ENCODE data around the gene LRBA.
A peak's percentile ranks its signal among the peaks of the same experiment; 100 is the strongest.
"Not testable (repeated sequence)": the region's sequence is repeated elsewhere in the genome, so short reads cannot be mapped to it uniquely, and the experiment has no call there.

The LRBA gene

DNA sequence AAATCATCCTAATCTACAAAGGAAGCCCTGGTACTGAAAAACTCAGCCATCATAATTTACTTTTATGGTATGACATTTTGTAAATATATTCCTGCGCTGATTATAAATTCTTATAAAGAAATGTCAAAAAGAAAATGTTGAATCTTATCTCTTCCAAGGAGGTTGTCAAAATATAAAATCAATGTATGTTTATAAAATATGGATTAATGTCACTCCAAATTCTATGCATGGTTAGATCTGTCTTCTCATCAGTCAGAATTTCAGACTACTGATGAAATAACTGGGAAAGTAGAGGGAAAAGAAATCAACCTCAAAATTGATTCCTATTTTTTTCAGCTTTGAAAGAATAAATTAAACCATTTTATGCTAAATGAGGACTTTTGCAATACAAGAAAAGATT is 553.1 kb downstream of the LRBA start:
- DNase-seq: no peak

DNA sequence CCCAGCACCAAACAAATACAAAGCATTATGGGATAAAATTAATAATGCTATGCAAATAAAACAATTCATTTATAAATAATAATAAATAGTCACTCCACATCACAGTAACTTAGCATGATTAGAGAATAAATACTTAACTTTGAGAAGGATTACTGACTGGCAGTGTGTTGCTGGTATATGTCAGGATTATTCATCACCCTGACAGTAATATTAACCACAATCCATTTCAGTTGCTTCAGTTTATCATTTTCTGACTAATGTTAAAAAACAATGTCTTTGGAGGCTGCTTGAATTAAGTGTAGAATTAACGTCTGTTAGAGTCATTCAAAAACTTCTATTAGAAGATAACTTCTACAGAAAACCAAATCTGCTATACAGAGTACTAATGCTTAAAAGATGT is 557.3 kb downstream of the LRBA start:
- no peak for DNase-seq

DNA sequence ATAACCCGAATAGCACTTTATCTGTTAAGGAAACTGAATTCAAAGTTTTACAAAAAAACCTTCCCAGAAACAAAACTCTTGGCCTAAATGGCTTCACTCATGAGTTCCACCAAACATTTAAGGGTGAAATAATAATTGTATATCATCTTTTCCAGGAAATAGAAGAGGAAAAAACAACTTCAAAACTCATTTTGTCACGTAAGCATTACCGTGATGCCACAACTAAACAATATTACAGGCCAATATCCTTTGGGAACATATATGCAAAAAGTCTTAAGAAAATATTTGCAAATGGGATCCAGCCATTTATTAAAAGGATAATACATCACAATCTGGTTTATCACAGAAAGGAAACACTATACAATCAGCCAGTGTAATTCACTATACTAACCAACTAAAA is 563.2 kb downstream of the LRBA start:
- no peak for DNase-seq

DNA sequence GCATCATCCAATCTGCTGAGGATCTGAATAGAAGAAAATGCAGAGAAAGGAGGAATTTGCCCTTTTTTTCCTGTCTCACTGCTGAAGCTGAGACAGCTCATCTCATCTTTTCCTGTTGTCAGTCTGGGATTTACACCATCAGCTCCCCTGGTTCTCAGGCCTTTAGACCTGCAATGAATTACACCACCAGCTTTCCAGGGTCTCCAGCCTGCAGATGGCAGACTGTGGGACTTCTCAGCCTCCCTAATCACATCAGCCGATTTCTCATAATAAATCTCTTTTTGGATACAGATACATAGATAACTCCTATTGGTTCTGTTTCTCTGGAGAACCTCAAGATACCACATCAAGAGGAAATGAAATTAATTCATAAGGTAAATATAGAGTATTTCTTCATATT is 567.7 kb downstream of the LRBA start:
- DNase-seq: no peak

DNA sequence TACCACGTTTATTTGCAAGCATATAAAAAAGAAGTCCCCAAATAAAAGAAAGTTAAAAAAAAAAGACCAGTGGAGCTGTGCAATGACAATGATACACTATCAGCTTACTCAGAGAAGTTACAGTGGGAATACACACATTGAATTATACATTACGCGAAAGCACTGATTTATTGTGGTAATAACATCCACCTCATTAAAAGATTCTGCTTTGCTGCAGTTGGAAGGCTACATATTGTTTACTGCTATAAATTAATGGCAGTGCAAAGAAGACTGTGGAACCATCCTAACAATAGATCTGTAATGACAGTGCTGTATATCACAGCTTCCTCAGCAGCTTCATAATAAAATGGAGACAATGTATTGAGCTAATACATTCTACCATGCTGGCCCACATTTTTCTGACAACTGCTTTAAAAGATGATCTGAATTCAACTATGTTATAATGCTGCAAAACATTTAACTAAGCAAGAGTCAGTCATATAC is 575.6 kb downstream of the LRBA start:
- no peak for DNase-seq

DNA sequence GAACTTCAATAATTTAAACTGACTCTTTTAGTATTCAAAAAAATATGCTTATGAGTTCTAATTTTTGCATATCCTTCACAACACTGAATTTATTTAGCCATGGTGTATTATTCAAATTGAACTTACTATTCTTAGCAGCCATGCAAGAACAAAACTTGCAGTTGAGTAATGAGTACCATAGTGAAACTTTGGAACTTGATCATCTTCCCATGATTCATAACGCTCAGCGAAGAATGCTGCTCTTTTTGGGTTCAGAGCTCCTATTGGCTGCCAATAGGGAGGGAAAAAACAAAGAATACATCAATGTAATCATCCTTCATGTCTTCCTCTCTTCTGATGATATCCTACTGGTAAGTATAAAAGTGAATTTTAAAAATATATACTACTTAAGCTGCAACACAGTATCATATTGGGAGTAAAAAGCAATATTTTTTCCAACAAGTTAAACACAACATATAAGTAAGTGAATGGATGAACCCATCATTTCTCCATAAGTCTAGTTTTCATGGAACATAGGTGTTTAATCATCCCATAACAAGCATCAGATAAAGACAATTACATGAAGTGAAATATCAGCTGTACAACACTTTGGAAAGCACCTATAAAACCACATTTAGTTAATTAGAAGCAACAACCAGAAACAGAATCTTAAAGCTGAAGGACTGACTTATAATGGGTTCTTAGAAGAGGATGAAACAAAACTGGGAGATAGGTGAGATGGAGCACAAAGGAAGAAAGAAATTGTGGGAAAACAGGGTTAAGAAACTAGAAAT is 578.3 kb downstream of the LRBA start:
- DNase-seq: no peak

DNA sequence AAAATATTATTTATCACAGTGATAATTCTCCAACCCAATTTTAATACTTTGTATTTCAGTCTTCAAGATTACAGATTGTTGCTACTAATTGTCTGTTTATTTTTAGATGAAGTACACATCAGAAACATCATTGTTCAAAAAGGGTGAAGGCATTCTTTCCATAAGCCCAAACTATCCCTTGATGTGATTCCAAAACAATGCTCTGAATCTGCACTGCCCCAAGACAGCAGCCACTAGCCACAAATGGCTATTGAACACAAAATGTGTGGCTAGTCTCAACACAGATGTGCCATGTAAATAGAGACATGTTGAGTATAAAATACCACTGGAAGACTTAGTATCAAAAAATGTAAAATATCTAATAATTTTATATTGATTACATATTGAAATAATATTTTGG is 583.9 kb downstream of the LRBA start:
- DNase-seq: no peak

DNA sequence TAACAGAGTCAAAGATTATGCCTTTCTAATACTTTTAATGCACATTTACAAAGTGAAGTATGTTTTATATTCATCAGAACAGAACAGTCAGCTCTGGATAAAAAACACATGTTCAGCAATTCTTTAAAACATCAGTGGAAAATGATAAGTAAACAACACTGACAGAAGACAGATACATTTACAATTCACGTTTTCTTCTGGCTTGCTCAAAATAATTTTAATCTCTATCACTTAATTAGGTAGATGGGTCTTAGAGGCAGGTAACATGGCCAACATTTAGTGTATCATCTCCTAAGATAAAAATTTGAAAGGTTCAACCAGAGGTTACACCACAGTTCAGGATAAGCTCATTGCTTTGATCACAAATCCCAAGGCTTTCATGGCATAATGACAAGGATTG is 589.9 kb downstream of the LRBA start:
- DNase-seq: no peak

DNA sequence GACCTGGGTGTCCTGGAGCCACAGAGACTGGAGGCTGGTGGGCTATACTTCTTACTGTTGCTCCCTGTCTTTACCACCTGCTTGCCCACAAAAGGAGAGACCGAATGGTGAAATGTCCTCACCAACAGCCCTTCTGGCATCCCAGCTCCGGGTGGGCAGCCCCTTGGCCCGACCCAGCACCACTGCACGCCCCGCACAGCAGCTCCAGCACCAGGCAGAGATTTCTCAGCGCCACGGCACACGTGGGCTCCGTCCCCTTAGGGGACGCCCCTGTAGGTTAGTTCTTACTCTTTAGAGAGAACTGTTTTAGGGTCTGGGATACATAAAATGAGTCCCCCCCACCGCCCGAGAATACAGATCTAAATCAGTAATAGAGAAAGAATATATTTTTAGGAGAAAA is 591.6 kb downstream of the LRBA start:
- DNase-seq: no peak

DNA sequence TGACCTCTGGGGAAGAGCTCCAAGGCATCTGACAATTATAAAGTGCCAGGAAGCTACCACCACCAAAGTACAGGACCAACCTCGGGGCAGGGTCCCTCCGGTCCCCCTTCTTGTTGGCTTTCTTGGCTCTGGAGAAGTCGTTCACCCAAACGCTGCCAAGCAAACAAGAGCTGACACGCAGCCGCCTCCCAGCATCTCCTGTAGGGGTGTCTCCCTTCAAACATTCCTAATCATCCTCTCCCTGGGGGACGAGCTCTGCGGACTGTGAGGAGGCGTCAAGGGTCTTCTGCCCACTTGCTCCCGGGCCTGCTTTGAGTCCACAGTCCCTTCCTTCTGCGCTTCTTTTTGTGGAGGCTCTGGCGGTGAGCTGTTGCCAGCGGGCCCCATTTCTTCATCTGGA is 592.0 kb downstream of the LRBA start:
- no peak for DNase-seq

DNA sequence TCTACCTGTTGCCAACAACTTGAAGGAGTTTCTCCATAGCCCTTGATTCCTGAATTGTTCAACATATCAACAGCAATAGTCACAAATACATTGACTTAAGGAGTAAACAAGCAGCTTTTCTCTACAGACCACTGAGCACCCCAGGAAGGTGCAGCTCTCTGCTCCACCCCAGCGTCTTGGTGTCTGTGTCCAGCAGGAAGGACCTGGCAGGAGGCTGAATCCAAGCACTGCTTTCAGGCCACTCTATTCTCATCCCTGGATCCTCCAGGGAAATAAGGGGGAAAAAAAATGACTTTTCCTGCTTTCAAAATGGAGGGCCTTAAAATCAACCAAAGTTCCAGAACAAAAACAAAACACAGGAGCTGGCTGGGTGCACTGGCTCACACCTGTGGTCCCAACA is 593.5 kb downstream of the LRBA start:
- DNase-seq: no peak

DNA sequence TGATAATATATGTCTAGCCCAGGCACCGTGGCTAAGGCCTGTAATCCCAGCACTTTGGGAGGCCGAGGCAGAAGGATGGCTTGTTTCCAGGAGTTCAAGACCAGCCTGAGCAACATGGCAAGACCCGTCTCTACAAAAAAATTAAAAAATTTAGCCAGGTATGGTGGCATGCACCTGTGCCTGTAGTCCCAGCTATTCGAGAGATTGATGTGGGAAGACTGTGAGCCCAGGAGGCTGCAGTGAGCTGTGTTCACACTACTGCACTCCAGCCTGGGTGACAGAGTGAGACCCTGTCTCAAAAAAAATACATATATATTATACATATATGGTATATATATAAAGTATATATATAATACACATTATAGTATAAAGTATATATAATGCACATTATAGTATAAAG is 595.1 kb downstream of the LRBA start:
- DNase-seq: no peak

DNA sequence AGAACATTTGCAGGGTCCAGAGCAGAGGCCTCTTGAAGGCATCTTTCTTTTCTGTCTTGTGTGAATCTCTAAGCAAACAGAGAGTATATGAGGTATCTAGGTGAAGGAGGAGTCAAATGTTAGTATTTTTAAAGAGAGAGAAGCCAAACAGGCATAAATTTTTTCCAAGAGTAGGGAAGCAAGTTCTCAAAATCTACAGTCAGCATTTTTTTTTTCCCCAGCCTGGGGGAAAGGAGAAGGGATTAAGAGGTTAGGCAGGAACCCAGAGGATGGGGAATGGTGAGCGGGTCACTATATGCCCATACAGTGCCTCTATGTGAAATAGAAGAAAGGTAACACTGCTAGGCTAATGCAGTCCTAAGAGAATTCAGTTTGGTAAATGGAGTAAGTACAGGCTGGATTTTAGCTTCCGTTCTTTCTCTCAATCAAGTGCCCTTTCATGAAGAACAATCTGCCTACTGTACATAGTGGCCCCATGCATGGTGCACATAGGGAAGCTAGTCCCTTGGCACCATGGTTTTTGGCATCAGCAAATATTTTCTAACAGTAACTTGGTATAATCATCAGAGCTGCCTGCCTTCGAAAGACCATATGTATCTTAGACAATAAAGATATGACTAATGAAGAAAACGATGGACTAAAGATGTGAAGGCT is 596.2 kb downstream of the LRBA start:
- DNase-seq: no peak

DNA sequence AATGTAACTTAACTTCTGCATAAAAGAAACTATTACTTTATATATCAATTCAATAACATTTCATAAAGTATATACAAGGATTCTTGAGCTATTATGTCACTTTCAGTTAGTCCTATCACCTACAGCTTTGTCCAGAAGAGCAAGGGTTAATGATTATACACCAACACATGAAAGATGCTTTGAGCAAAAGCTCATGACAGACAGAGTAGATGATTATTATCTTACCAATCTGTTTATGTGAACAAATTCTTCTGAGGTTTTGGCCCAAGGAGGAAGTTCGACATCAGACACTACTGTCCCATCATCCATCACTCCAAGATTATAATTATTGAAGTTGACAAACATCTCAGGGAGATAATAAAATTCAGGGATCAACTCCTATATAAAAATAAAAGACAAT is 599.9 kb downstream of the LRBA start:
- no peak for DNase-seq

DNA sequence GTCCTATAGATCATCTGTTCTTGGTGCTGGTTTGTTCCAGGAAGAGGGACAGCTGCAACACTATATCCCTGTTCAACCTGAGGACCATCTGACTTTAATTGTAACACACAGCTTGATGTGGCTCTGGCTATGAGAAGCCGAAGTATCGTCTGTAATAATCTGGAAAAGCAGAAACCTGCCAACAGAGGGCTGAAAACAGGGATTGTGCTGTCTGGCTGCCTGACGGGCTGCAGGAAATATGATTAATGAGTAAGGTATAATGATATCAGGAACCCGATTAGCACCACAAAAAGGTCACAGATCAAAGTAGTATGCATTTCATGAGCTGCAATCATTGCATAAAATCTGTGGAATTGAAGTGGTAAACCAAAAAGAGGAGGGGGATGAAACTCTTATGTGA is 603.6 kb downstream of the LRBA start:
- DNase-seq: no peak

DNA sequence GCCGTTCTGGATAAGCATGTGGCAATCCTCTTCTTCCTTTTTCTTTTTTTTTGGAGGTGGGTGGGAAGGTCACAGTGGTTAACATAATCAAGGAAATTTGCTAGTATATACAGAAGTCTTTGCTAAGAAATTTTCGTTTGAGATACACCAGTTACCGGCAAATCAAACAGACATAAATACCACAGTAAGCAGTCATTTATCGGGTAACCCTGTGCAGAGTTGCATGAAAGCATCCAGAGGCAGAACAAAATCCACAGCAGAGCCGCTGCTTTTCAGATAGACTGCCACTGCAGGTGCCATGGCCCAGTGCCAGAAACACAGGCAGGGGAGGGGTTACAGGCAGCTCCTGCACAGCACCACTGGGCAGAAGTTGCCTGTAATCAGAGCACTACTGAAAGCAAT is 612.2 kb downstream of the LRBA start:
- peak in 1 of 2 donors; percentile 20 for DNase-seq

DNA sequence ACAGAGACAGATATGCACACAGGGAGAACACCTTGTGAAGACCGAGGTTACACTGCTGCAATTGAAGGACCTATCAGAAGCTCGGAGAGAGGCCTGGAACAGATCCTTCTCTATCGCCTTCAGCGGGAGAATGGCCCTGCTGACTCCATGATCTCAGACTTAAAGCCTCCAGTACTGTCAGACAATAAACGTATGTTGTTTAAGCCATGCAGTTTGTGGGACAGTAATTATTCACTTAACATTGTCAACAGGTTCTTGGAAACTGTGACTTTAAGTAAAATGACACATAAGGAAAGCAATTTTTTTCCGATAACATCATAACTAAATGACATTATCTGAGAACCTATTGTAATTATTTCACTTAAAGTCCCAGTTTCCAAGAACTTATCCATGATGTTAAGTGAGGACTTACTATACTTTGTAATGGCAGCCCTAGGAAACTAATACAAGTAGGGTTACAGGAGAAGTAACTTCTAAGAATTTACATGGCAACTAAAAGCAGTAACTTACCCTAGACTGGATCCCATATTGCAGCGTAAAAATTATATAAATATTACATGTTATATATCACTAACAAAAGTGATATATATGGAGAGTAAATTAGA is 613.9 kb downstream of the LRBA start:
- no peak for DNase-seq

DNA sequence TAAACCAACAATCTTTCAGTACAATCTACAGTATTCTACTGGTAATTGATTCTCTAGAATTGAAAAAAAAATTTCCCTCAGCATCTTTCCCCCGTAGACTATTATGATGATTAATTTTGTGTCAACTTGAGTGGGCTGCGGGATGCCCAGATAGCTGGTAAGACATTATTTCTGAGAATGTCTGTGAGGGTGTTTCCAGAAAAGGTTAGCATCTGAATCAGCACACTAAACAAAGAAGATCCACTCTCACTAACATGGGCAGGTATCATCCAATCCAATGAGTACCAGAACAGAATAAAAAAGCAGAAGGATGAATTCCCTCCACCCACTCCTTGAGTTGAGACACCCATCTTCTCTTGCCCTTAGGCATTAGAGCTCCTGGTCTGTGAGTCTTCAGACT is 619.2 kb downstream of the LRBA start:
- DNase-seq: no peak

DNA sequence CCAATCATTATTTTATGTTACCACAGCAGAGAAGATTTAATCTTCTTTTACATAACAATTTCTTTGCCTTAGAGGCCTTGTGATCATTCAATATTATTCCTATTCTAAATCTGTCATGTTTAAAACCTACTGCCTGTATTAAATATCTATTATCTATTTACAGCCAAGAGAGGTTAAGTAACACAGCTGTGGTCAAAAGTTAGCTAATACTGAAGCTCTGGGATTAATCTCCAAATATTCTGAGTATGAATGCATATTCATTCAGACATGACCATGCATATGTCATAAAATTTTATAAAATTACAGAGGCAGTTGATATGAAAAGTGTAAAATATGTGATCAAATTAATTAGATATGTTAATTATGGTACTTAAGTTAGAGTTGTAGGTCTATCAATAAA is 621.0 kb downstream of the LRBA start:
- no peak for DNase-seq

DNA sequence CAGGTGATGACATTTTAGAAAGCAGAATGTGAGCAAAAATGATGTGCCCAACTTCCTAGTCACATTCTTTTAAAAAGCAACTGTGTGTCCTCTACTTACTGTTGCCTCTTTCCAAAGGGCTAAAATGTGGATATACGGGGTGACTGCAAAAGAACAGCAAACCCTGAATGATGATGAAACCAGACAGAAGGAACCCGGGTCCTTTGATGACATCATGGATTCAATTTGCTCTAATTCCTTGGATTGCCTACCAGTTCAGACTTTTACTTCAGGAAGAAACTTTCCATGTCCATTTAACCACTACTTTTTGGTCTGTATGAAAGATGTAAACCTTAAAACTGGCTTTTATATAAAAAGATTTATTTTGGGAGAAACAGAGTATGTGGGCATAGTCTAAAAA is 624.0 kb downstream of the LRBA start:
- no peak for DNase-seq

DNA sequence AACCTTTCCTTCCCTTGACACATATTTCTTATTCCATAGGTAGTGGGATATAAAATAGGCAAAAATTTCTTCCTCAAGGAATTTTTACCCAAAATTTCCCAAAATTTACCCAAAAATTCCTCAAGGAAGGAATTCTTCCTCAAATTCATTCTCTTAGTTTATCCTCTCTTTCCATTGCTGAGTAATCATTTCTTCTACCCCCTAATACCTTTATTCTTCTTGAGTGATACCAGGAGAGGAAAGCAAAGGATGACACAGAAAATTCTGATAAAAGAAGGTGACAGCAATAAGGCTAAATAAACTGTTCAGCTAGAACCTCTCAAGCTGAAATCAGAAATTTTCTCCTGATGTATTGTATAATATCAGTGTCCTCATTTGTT is 624.6 kb downstream of the LRBA start:
- no peak for DNase-seq

DNA sequence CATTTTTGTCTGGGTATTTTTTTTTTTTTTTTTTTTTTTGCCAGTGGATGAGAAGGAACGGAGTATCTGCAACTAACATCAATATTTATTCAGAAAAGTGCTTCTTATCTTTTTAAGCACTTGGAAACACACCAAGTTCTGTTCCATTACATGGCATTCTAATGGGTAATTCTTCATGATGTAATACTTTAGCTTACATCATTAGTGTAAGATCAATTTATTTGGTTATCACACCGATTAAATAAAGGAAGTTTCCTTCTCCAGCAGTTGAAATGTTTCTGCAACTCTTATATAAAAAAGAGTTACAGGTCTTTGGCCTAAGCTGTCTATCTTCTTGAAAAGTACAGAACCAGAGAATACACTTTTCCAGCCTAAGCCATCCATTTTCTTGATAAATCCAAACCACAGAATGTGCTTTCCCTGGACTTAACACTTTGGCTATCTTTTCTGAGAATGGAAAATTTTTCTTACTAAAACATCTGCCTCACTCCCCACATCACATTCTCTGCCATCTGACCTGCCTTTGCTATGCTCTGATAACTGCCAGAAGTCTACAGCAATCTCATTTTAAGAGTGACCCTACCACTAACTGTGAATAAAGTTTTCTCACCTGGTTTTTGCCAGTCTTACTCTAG is 625.1 kb downstream of the LRBA start:
- no peak for DNase-seq

DNA sequence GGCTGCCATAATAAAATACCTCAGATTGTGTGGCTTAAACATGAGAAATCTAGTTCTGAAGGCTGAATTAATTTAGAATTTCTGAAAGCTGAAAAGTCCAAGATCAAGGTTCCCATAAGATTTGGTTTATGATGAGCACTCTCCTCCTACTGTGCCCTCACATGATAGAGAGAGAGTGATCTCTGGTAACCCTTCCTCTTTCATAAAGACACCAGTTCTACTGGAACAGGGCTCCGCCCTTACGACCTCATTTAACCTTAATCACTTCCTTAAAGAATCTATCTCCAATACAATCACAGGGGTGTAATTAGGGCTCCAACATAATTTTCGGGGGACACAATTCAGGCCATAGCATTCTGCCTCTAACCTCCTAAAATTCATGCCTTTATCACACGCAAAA is 627.1 kb downstream of the LRBA start:
- no peak for DNase-seq

DNA sequence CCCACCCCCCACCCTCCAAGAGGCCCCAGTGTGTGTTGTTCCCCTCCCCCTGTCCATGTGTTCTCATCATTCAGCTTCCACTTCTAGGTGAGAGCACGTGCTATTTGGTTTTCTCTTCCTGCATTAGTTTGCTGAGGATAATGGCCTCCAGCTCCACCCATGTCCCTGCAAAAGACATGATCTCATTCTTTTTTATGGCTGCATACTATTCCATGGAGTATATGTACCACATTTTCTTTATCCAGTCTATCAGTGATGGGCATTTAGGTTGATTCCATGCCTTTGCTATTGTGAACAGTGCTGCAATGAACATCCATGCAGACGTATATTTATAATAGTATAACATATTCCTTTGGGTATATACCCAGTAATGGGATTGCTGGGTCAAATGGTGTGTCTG is 628.7 kb downstream of the LRBA start:
- not testable (repeated sequence) for DNase-seq
